Measurements from ENCODE around the gene BAIAP2.
A peak's percentile ranks its signal among the peaks of the same experiment; 100 is the strongest.

- TF ChIP-seq CTCF (IDR thresholded peaks at IDR 0.05) (peak in 3 of 6 experiments; percentile 26 to 29 (median 28)), POLR2A (IDR thresholded peaks at IDR 0.05) (no peak)
Observed at GRCh38 chr17:81040791-81041337, 5.9 kb downstream of the BAIAP2 start.
